ENCODE data around the gene AZI2.

DNA sequence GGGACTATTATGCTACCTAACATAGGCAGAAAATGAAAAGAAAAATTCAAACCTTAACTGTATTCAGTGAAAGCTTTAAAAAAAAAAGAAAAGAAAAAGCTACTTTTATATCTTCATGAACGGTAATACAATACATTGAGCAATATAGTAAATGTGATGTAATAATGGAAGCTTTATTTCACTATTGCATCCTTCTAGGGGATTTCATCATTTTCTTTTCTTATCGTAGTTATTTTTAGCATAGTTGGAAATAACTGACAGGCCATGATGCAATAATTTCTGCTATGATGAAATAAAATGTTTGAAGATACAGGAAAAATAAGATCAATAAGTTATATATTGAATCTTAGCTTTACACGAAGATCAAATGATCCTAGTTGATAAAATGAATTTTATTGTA, 40.4 kb downstream of the AZI2 start:
- TF ChIP-seq POLR2A (IDR thresholded peaks at IDR 0.05; ENCODE audit: low read depth, low read length) (no peak), POLR2AphosphoS5 (IDR thresholded peaks at IDR 0.05; ENCODE audit: low read depth, low read length) (no peak)
